Activated CD4-positive, alpha-beta T cell treated with anti-CD3 and anti-CD28 coated beads, Interleukin-2, amount 10 ng/mL, durations not matched to agents 7 days and 5 days (primary cell): ENCODE results near the gene S100A16. TPM values are rescaled to one million over a fixed set of nuclear protein-coding genes. Genes with fewer than 3 reads are reported as not detected.

Source experiments
- CTCF ChIA-PET: fragments of 350-600 bp; sonication (Branson Sonifier 250); formaldehyde crosslinking; loops from one replicate; lab custom pipeline; 2021; ENCODE audit warnings: antibody characterized with exemption; lab: Charles Lee
- POLR2A ChIA-PET: fragments of 350-600 bp; sonication (Branson Sonifier 250); formaldehyde crosslinking; loops from one replicate; lab custom pipeline; 2021; ENCODE audit warnings: antibody characterized with exemption; lab: Charles Lee
- DNase-seq: peaks from one replicate; pipeline ENCODE4 v3.0.0-alpha.2; 2020
- H3K27ac Mint-ChIP-seq: one replicate; pipeline ENCODE4 v1.8.0; 2021; ENCODE audit warnings: mild to moderate bottlenecking, moderate library complexity, mixed read lengths
- H3K27me3 Mint-ChIP-seq: one replicate; pipeline ENCODE4 v1.8.0; 2021; ENCODE audit warnings: mixed read lengths
- H3K36me3 Mint-ChIP-seq: one replicate; pipeline ENCODE4 v1.8.0; 2021; ENCODE audit warnings: low read depth, mixed read lengths
- H3K4me1 Mint-ChIP-seq: one replicate; pipeline ENCODE4 v1.8.0; 2021; ENCODE audit warnings: mixed read lengths
- H3K4me3 Mint-ChIP-seq: one replicate; pipeline ENCODE4 v1.8.0; 2021; ENCODE audit warnings: mild to moderate bottlenecking, moderate library complexity, mixed read lengths
- H3K9me3 Mint-ChIP-seq: one replicate; pipeline ENCODE4 v1.8.0; 2021; ENCODE audit warnings: mixed read lengths
- total RNA-seq, 2 experiments: library from RNA; stranded (reverse); gene quantifications; one replicate each; pipeline ENCODE4 v1.2.3, GENCODE V29; 2021

The S100A16 gene
- not detected for total RNA-seq

DNA sequence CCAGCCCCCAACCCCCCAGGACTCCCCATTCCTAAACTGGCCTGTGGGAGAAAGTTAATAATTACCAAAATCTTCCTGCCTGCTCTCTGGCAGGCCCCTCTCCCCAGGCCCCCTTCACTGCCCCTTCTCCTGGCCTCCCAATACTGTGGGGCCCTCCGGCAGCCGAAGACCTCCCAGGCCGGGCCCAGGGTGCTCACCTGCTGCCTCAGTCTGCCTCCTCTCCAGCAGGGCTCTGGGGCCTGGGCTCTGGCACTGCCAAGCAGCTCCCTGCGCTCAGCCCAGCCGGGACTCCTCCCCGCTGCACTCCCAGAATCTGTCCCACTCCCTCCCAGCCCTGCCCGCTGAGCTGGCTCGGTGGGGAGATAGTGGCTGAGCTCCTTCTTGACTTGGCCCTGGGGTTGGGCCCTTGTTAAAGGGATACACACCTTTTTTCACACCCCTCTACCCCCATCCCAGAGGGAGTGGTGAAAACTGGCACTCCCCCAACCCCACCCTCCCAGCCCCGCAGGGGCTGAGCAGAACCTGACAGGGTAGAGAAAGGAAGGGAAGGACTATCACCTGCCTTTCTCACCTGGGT is at the start of gene S100A16:
Gene S100A16, minus strand, starts transcription at position 383 of the 577 bp plus-strand sequence. CDS start 4,986 bp downstream, outside the sequence.
- POLR2A ChIA-PET, result no interaction called here
- H3K27me3 Mint-ChIP-seq, result no peaks in the 10 kb centered on the region
- CTCF ChIA-PET, result interaction anchor here (1.0 to 8.0 kb wide), 3 partner anchors 15 to 81 kb away, joined by 4 to 45 read pairs (median 4); partner anchors contain the start of genes S100A1 and S100A13

DNA sequence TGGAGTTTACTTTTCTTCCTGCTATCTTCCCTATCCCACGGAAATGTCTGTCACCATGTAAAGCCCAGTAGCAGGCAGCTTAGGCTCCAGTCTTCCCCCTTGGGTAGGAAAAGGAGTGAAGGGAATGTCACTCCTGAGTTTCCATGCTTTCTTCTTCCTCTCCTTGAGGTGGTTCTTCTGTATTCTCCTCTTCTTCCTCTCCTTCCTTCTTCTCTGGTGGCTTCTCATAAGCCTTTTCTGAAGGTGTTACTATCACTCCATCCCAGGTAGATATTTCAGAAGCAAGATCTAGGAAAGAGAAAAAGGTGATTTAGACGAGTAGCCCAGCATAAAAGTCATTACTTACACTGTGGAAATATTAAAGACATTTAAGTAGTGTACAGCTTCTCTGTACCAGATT is 49.3 kb upstream of the S100A16 start:
- Mint-ChIP-seq H3K4me1 (peaks cover 22% of the 10 kb centered on the region), H3K36me3 (peaks cover 60% of the 10 kb centered on the region), H3K27ac (peak overlapping the region; percentile 15), H3K4me3 (no peak overlapping the region), H3K9me3 (no peaks in the 10 kb centered on the region), H3K27me3 (no peaks in the 10 kb centered on the region)
- ChIA-PET POLR2A (no interaction called here), CTCF (interaction anchor here (0.6 kb wide), 1 partner anchor 10 kb away, joined by 4 read pairs; no protein-coding TSS in a partner anchor)
- no peak for DNase-seq

More for the DNA sequence above, at the start of gene S100A16:
- DNase-seq, result no peak
- peaks cover 5% of the 10 kb centered on the region for H3K4me1 Mint-ChIP-seq
- no peaks in the 10 kb centered on the region for H3K9me3 Mint-ChIP-seq
- no peak within 1 kb of the TSS for H3K27ac Mint-ChIP-seq
- H3K4me3 Mint-ChIP-seq, result no peak within 1 kb of the TSS
- H3K36me3 Mint-ChIP-seq, result no peaks in the 10 kb centered on the region

DNA sequence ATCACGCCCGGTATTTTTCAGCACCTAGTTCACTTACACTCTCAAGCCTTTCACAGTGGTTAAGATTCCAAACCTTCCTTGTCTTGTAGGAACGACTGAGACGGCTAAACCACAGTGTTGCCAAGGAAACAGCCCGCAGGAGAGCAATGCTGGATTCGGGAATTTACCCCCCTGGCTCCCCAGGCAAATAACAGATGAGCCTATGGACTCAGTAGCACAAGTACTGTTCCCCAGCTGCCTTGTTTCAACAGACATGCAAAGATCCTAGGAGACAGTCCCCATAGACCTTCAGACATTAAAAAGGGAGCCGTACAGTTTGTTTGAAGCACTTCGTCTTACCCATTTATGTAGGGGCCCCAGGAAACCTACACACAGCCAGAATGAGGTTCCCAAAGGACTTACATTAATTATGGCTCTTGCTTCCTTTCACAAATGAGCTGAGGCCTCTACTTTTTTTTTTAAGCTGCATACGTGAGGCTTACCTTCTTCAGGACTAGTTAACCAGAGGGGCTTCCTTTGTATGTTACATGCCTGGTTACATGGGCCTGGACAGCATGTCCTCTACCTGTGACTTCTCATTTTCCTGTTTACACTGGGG is 48.3 kb upstream of the S100A16 start:
- no peak overlapping the region for H3K4me3 Mint-ChIP-seq
- POLR2A ChIA-PET, result no interaction called here

GRCh38 chr1:153659656-153660055 is 46.7 kb upstream of the S100A16 start:
- peak overlapping the region; percentile 92 for H3K4me3 Mint-ChIP-seq
- H3K36me3 Mint-ChIP-seq, result peaks cover 37% of the 10 kb centered on the region
- H3K27me3 Mint-ChIP-seq, result no peaks in the 10 kb centered on the region
- ChIA-PET POLR2A (no interaction called here), CTCF (interaction anchor here (1.0 to 1.7 kb wide), 3 partner anchors 8 to 12 kb away, joined by 3 to 6 read pairs (median 4); no protein-coding TSS in a partner anchor)
- no peak for DNase-seq
- H3K9me3 Mint-ChIP-seq, result no peaks in the 10 kb centered on the region
- H3K4me1 Mint-ChIP-seq, result peaks cover 19% of the 10 kb centered on the region
- H3K27ac Mint-ChIP-seq, result peak overlapping the region; percentile 54

More for the DNA sequence above, 48.3 kb upstream of the S100A16 start:
- no peaks in the 10 kb centered on the region for H3K27me3 Mint-ChIP-seq
- H3K9me3 Mint-ChIP-seq, result no peaks in the 10 kb centered on the region
- CTCF ChIA-PET, result no interaction called here
- H3K36me3 Mint-ChIP-seq, result peaks cover 52% of the 10 kb centered on the region
- peaks cover 23% of the 10 kb centered on the region for H3K4me1 Mint-ChIP-seq
- peak overlapping the region; percentile 25 for H3K27ac Mint-ChIP-seq
- DNase-seq, result no peak

DNA sequence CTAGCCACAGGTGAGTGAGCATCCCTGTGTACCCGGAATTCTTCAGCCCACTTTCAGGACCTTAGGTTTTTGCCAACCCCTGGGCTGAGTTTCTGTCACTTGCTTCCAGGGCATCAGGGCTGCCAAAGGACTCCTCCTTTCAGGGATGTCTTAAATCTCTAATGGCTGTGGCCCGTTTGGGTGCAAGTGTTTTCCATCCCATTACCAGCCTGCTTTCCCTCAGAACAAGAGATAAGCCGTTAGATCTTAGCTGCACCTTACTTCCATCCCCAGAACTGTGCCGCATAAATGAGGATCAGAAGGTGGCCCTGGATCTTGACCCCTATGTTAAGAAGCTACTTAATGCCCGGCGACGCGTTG is 46.2 kb upstream of the S100A16 start:
- peak overlapping the region; percentile 92 for H3K4me3 Mint-ChIP-seq
- DNase-seq, result no peak
- CTCF ChIA-PET, result interaction anchor here (1.0 to 1.7 kb wide), 3 partner anchors 8 to 12 kb away, joined by 3 to 6 read pairs (median 4); no protein-coding TSS in a partner anchor
- H3K4me1 Mint-ChIP-seq, result peaks cover 19% of the 10 kb centered on the region
- peak overlapping the region; percentile 89 for H3K27ac Mint-ChIP-seq
- no peaks in the 10 kb centered on the region for H3K9me3 Mint-ChIP-seq
- POLR2A ChIA-PET, result interaction anchor here (0.6 to 1.2 kb wide), 2 partner anchors 25 to 557 kb away, joined by 4 to 6 read pairs; partner anchors contain the start of gene CHTOP
- H3K27me3 Mint-ChIP-seq, result no peaks in the 10 kb centered on the region
- H3K36me3 Mint-ChIP-seq, result peaks cover 32% of the 10 kb centered on the region

GRCh38 chr1:153658400-153659174 is 45.6 kb upstream of the S100A16 start, which contains the start of gene SNAPIN:
SNAPIN (plus strand) TSS chr1:153658703; CDS start chr1:153658744, 41 bp downstream.
- POLR2A ChIA-PET, result interaction anchor here (0.6 to 1.2 kb wide), 2 partner anchors 25 to 557 kb away, joined by 4 to 6 read pairs; partner anchors contain the start of gene CHTOP
- no peaks in the 10 kb centered on the region for H3K27me3 Mint-ChIP-seq
- no peaks in the 10 kb centered on the region for H3K9me3 Mint-ChIP-seq
- H3K27ac Mint-ChIP-seq, result peak within 1 kb of the TSS; percentile 89
- peak within 1 kb of the TSS; percentile 92 for H3K4me3 Mint-ChIP-seq
- peaks cover 19% of the 10 kb centered on the region for H3K4me1 Mint-ChIP-seq
- CTCF ChIA-PET, result interaction anchor here (0.7 to 1.7 kb wide), 3 partner anchors 9 to 43 kb away, joined by 3 to 6 read pairs (median 4); no protein-coding TSS in a partner anchor
- peak; percentile 93 for DNase-seq
- H3K36me3 Mint-ChIP-seq, result peaks cover 28% of the 10 kb centered on the region

DNA sequence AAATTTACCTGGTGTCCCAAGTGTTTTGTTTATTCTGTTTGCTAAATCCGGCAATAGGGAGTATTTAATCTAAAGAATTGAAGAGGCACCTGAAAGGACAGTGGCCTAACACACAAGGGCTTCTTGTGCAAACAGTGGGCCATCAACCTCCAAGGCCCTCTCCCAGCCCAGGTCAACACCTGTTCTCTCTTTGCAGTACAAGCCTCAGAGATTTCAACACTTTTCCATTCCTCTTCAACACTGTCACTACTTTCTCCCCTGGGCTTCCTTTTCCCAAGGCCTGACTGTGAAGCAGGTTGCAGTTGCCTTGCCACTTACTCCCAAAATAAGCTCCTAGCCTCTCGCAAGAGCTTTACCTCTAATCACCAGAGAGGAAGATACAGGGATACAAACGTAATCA is 42.4 kb upstream of the S100A16 start:
- DNase-seq, result no peak
- CTCF ChIA-PET, result interaction anchor here (1.7 kb wide), 1 partner anchor 18 kb away, joined by 5 read pairs; no protein-coding TSS in a partner anchor
- Mint-ChIP-seq H3K27me3 (no peaks in the 10 kb centered on the region), H3K4me1 (peaks cover 16% of the 10 kb centered on the region), H3K4me3 (no peak overlapping the region), H3K9me3 (no peaks in the 10 kb centered on the region), H3K27ac (no peak overlapping the region), H3K36me3 (peaks cover 6% of the 10 kb centered on the region)
- POLR2A ChIA-PET, result no interaction called here

- H3K27me3 Mint-ChIP-seq, result no peaks in the 10 kb centered on the region
- no peak overlapping the region for H3K4me3 Mint-ChIP-seq
- H3K36me3 Mint-ChIP-seq, result no peaks in the 10 kb centered on the region
- no peaks in the 10 kb centered on the region for H3K9me3 Mint-ChIP-seq
- no peak for DNase-seq
- peaks cover 22% of the 10 kb centered on the region for H3K4me1 Mint-ChIP-seq
- no peak overlapping the region for H3K27ac Mint-ChIP-seq
- POLR2A ChIA-PET, result no interaction called here
- CTCF ChIA-PET, result interaction anchor here (1.1 to 1.4 kb wide), 4 partner anchors 9 to 123 kb away, joined by 3 to 6 read pairs (median 4); partner anchors contain the start of genes S100A1, S100A13 and SLC27A3
Measured at GRCh38 chr1:153652805-153653500, 40.0 kb upstream of the S100A16 start.

GRCh38 chr1:153651771-153652170 is 38.8 kb upstream of the S100A16 start:
- POLR2A ChIA-PET, result no interaction called here
- Mint-ChIP-seq H3K9me3 (no peaks in the 10 kb centered on the region), H3K4me1 (peaks cover 30% of the 10 kb centered on the region), H3K27ac (no peak overlapping the region), H3K27me3 (no peaks in the 10 kb centered on the region), H3K36me3 (peaks cover 8% of the 10 kb centered on the region), H3K4me3 (no peak overlapping the region)
- CTCF ChIA-PET, result interaction anchor here (1.0 to 1.3 kb wide), 4 partner anchors 12 to 26 kb away, joined by 3 to 7 read pairs (median 4); partner anchors contain the start of genes S100A1 and S100A13
- DNase-seq, result no peak

DNA sequence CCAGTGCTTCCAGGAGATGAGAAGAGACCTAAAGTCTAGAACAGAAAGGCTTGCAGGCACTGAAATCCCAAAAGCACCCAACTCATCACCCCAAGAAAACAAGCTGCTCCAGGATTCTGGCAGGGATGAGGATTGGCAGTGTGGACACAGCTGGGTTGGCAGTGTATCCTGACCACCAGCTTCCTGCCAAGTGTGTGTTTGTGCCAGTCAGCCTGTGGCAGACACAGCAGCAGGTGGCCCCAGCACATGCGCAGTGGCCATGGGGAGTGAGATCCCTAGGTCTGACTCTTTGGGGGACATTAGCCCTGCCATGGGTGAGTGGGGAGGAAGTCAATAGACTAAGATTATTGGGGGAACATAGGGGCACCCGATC is 36.9 kb upstream of the S100A16 start:
- Mint-ChIP-seq H3K9me3 (no peaks in the 10 kb centered on the region), H3K27ac (peak overlapping the region; percentile 91), H3K36me3 (peaks cover 27% of the 10 kb centered on the region), H3K4me1 (peaks cover 47% of the 10 kb centered on the region), H3K27me3 (no peaks in the 10 kb centered on the region), H3K4me3 (peak overlapping the region; percentile 8)
- POLR2A ChIA-PET, result no interaction called here
- DNase-seq, result no peak
- CTCF ChIA-PET, result interaction anchor here (0.5 to 1.2 kb wide), 3 partner anchors 14 to 177 kb away, joined by 3 read pairs; partner anchors contain the start of gene S100A13

DNA sequence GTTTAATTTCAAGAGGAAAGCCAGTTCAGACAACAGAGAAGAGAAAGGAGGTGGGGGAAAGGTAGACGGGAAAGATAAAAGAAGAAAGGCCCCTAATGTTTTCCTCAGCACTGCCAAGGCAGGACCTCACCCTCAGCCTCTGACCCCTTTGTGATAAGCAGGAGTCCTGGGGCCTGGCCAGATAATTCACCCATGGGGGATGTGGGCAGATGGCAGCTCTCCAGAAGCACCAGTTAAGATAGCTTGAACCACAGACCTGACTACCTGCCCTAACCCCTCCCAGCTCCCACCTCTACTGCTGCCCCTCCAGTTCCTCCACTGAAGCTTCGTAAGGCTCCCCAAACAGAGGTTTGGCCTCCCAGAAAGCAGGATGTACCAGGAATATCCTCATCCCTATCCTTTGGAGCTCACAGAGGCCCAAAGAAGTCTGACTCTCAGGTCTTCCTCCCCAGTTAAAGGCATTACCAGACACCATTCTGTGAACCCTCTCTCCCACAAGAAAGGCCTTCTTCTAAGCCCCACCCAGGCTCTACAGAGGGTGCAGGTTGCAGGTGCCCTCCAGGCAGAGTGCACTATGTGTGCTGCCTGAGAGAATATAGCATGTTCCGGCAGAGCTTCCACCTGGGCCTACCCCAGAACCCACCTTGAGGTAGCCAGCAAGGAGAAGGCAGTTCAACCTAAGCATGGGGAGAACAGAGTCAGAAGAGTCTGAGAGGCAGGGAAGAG is 36.4 kb upstream of the S100A16 start:
- ChIA-PET CTCF (interaction anchor here (0.8 to 1.2 kb wide), 3 partner anchors 14 to 140 kb away, joined by 3 to 4 read pairs (median 3); partner anchors contain the start of gene S100A13), POLR2A (interaction anchor here (1.9 kb wide), 1 partner anchor 16 kb away, joined by 7 read pairs; the partner anchor contains the start of gene CHTOP)
- peak; percentile 53 for DNase-seq
- no peaks in the 10 kb centered on the region for H3K9me3 Mint-ChIP-seq
- H3K27me3 Mint-ChIP-seq, result no peaks in the 10 kb centered on the region
- peak overlapping the region; percentile 91 for H3K27ac Mint-ChIP-seq
- H3K4me1 Mint-ChIP-seq, result peaks cover 50% of the 10 kb centered on the region
- peaks cover 33% of the 10 kb centered on the region for H3K36me3 Mint-ChIP-seq
- peak overlapping the region; percentile 20 for H3K4me3 Mint-ChIP-seq
